Stimulated activated naive CD4-positive, alpha-beta T cell (primary cell): ENCODE results near the gene CNNM2.
"Not testable (repeated sequence)": the region's sequence is repeated elsewhere in the genome, so short reads cannot be mapped to it uniquely, and the experiment has no call there.

Experiments
- DNase-seq, 6 experiments: peaks; one replicate each; lab custom pipeline; 2025; lab: John Stamatoyannopoulos, UW

Gene CNNM2

DNA sequence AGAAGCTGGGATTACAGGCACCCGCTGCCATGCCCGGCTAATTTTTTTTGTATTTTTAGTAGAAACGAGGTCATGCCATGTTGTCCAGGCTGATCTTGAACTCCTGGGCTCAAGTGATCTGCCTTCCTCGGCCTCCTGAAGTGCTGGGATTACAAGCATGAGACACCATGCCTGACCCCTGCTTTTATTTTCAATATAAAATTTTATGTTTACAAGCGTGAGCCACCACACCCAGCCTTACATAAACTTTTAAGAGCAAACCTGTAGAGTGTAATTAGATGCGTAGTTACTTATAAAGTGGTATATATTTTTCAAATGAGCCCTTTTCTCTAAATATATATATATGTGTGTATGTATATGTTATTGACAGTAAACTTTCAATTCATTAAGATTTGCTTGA lies 8.7 kb downstream of the CNNM2 start:
- DNase-seq = no peak

DNA sequence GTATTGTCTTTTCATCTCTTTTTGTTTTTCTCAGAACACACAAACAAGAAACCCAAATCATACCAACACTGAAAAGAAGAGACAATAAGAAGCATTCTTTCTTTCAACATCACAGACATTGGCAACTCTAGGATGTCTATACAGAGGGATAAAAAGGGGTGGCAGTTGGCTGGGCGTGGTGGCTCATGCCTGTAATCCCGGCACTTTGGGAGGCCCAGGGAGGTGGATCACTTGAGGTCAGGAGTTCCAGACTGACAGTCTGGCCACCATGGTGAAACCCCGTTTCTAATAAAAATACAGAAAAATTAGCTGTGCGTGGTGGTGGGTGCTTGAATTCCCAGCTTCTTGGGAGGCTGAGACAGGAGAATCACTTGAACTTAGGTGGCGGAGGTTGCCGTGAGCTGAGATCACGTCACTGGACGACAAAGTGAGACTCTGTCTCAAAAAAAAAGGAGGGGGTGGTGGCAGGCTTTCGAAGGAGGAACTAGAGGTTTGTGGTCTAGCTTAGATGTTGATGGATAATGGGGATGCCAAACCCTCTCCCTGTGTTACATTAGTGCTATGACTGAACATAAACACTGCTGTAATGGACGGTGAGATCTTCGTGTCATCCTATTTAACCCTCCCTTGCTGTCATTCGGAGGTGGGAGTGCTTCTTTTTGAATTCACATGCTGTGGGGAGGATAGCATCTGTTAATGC lies 9.4 kb downstream of the CNNM2 start:
- DNase-seq = no peak

DNA sequence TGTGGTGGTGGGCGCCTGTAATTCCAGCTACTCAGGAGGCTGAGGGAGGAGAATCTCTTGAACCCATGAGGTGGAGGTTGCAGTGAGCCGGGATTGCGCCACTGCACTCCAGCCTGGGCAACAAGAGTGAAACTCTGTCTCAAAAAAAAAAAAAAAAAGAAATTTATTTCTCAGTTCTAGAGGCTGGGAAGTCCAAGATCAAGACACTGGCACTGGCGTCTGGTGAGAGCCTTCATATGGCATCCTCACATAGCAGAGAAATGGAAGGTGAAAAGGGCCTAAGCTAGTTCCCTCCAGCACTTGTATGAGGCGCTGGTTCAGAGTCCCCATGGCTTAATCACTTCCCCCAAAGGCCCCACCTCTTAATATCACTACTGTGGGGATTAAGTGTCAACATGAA lies 10.3 kb downstream of the CNNM2 start:
- DNase-seq = not testable (repeated sequence)

DNA sequence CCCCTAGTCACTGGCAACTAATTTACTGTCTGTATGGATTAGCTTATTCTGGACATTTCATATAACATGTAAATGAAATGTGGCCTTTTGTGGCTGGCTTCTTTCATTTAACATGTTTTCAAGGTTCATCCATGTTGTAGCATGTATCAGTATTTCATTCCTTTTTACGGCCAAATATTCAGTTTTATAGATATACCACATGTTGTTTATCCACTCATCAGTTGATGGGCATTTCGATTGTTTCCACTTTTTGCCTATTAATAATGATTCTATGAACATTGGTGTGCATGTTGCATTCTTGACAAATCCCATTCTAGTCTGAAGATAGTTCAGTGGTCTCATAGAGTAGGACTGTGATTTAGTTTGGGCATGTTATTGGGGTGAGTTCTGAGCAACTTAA lies 12.6 kb downstream of the CNNM2 start:
- DNase-seq = no peak

DNA sequence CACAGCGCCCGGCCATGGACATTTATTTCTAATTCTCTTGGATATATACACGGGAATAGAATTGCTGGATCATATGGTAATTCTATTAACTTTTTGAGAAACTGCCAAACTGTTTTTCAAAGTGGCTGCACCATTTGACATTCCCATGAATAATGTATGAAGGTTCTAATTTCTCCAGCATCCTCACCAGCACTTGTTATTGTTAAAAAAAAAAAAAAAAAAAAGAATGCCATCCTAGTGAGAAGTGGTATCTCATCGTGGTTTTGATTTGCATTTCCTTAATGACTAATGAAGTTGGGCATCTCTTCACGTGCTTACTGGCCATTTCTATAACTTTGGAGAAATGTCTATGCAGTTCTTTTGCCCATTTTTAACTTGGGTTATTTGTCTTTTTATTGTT lies 13.5 kb downstream of the CNNM2 start:
- DNase-seq = no peak

DNA sequence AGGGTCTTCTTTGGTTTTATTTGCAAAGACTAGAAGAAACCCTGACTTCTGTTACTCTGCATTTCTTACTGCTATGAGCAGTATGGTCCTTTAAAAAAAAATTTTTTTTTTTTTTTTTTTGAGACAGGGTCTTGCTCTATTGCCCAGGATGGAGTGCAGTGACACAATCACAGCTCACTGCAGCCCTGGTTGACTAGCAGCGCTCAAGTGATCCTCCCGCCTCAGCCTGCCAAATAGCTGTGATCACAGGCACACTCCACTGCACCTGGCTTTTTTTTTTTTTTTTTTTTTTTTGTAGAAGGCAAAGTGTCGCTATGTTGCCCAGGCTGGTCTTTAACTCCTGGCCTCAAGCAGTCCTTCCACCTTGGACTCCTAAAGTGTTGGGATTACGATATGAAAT lies 17.4 kb downstream of the CNNM2 start:
- DNase-seq = no peak

DNA sequence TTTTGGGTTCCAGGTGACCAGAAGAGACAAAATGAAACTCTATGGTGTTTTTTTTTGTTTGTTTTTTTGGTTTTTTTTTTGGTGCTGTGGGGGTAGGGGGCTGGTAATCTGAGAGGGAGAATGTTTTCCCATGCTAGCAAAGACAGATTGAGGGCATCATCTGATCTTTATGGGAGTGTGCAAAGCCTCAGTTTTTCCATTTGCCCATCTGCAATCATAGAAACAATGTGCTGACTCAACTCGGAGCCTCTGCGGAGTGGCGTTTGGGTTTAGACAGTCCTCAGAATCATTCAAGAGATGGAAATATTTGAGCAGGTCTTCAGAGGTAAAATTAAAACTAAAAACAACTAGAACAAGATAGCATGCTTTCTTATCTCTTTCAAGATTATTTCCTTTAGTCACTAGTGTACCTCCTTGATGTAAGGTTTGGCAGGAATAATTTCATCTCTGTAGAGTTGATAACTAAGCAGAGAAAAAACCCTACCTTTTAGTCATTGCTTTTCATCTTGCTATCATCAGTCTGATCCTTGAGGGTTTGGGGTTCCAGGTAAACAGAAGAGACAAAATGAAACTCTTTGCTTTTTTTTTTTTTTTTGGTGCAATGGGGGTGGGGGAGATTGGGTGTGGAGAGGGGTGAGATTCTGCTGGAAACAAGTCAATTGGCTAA lies 18.0 kb downstream of the CNNM2 start:
- no peak for DNase-seq

DNA sequence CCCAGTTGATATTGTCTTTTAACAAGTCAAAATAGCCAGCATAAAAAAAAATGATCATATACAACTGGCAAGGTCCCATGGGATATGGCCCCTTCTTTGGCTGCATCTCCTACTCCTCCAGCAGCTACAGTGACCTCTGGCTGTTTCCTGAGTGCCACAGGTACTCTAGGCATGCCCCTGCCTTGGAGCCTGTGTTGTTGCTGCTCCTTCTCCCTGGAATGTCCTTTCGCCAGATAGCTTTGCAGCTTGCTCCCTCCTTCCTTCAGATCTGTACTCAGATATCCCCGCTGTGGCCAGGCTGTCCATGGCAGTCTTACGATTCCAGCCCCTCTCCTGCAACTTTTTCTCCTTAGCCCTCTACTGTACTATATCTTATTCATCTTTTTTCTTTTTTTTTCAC lies 23.3 kb downstream of the CNNM2 start:
- DNase-seq = no peak

DNA sequence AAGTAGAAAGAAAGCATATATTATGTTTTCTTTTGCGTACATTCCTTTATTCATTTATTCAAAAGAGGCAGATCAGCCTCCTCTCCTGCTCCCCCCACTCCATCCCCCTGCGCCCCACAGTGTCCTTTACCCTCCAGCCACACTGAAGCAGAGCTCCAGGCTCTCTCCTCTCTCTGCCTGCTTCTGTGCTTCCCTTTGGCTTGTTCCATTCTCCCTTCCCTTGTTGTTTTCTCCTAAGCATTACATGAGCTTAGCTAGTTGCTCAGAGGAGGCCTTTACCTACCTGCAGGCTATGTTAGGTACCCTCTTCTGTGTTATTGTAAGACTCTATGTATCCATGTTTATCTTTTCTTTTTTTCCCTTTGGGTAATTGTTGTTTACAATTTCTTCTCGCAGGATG lies 27.4 kb downstream of the CNNM2 start:
- no peak for DNase-seq

DNA sequence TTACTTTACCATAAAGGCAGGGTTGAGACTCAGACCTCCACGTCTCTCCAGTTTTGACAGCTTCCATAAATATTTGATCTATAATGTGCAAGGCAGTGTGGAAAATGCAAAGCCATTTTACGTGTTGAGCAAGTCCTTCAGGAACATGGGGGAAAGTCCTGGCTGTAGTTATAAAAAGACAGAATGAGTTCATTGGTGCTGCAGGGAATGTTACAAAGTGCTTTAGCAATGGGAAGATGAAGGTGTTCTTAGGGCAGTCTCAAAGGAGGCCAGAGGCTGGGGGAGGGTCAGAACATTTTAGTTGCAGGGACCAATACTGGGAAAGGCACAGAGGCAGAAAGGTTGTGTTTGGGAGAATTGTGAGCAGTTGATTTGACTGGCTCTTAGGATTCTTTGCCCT lies 27.9 kb downstream of the CNNM2 start:
- no peak for DNase-seq

DNA sequence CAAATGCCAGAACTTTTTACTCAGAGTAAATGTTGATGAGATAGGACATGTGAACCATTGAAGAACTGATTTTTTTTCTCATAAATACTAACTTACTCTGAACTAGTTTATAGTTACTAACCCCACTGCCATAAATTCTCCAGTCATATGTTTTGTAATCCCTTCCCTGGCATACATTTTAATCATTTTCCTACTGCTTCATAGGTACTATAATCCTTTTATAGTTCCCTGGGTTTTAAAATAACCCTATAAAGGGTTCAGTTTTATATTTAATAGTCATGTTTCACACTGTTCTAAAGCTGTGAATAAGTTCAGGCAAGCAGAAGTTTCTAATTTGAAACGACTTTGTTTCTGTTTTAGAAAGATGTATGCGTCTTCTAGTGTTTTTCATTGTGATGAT lies 28.9 kb downstream of the CNNM2 start:
- DNase-seq = no peak

DNA sequence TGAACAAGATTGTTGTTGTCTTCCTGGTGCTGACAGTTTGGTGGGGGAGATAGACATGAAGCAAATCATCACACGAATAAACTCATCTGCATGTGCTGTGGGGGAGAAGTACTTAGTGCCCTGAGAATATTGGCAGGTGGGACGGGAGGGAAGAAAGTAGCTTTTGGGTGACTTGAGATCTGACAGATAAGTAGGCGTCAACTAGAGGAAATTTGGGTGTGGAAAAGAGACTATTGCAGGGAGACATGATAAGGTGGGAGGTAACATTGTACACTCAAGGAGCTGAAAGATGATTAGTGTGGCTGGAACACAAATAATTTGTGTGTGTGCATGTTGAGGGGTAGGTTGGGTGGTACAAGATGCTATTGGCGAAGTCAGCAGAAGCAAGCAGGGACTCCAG lies 30.1 kb downstream of the CNNM2 start:
- DNase-seq = no peak

DNA sequence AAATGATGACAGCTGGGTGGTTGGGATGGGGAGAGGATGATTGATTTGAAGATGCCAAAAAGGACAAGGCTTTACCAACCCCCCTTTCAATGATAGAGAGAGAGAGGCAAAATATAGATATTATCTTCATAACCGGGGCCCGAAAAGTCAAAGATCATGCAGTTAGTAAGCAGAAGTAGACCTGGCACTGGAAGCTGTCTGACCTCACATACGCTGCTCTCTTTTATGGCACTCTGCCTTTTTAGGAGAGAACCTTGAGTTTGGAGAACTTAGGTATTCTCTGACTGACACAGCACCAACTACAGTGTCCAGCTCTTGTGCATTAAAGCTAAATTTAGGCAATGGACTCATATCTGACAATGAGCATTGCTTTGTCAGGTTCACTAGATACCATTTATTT lies 30.7 kb downstream of the CNNM2 start:
- no peak for DNase-seq

DNA sequence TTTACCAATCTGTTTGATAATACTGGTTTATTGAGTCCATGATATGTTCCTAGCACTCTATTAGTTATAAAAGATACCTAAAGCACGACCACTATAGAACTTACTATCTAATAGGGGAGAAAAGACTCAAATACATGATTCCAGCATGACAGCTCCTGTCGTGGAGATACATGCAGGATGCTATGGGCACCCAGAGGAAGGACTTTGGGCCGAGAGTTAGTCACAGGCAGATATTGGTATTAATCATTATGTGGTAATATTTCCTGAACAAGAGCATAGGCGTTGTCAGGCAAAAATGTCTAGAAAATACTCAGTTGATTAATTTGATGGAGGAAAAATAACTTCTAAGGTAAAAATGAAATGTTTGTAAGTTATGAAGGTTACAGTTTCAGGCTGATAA lies 31.8 kb downstream of the CNNM2 start:
- DNase-seq = no peak

DNA sequence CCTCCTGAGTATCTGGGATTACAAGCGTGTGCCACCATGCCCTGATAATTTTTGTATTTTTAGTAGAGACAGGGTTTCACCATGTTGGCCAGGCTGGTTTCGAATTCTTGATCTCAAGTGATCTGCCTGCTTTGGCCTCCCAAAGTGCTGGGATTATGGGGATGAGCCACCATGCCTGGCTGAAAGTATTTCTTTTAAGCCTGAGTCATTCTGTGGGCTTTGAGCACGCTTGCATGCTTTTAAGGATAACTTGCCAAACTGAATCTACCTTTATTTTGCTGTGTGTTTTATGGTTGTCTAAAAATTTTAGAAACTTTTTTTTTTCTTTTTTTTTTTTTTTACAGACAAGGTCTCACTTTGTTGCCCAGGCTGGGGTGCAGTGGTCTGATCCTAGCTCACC lies 33.2 kb downstream of the CNNM2 start:
- DNase-seq = no peak

DNA sequence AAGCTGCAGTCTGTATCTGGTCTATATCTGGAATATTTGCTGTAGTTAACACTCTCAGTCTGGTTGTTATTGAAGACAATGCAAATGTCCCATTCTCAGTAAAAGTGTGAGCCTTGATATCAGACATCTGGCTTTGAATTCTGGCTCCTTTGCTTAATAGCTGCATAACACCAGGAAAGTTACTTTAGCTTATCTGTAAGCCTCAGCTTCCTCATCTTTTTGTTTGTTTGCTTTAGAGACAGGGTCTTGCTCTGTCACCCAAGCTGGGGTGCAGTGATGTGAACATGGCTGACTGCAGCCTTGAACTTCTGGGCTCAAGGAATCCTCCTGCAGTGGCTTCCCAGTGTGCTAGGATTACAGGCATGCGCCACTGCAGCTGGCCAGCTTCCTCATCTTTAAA lies 41.3 kb downstream of the CNNM2 start:
- no peak for DNase-seq

DNA sequence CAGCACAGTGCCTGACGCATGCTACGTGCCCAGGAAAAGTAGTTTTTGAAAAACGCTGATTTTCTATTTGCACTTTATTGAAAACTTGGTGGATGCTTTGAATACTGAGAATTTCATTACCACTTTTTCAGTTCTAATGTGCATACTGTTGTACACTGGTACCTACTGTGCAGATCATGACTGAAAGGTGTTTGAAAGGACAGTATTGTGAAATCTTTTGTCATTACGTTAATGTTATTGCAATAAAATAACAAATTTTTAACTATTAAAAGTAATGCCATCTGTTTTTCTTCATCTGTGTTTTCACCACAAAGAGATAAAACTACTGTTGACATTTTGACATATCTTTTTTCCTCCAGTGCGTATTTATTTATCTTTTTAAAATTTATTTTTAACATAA lies 42.1 kb downstream of the CNNM2 start:
- no peak for DNase-seq

DNA sequence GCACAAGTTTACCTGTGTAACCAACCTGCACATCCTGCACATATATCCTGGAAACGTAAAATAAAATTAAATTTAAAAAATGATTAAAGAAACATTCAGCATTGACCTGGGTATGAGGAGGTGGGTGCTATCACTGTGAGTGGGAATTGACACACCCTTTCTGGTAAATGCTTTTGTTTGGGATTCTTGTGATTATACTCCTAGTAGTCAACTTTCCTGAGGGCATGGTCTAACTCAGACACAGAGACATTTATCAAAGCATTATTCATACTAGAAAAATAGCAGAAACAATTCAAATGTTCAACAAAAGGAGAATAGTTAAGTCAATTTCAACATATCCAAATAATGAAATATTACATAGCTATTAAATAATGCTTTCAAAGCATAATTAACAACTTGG lies 44.2 kb downstream of the CNNM2 start:
- no peak for DNase-seq

DNA sequence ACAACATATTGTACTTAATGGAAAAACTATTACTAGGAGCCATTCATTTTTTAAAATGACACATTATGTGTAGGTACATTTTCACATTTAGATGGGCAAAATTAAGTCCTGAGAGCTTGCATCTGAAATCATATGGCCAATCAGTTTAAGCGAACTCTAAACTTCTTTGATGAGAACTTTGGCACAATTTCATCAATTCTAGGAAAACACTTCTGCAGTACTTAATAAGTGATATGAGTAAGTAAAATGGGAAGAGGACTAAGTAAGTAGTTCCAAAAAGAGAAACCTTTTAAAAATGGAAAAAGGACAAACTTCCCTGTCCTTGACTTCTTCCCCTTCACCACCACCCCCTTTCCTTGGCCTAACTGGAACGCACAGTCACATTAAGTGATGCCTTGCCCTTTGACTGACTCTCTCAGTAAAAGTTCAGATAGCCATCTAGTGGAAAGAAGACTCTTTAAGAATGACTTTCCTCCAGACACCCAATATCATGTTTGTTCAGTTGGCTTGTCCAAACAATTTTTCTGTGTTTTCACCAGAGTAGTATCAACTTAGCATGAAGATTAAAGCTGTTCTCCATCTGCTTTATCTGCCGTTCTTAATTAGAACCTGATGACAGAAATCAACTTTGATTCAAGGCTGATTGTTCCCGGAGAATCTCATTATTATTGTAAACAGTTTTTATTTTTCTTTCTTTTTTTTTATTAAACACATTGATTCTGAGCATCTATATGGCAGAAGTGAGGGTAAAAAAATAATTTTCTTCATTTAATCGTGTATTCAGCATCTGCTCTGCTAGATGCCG lies 45.1 kb downstream of the CNNM2 start:
- no peak for DNase-seq

DNA sequence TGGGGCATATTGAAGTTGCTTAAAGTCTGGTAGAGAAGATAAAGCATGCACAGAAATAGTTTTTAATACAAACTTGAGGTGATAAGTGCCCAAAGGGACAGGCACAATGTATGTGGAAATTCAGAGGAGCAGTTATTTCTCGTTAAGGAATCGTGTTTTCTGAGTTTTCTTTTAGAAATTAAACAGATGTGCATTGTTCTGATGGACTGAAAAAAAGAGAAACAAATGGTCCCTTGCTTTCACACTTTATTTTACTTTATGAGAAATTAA lies 45.6 kb downstream of the CNNM2 start:
- no peak for DNase-seq

DNA sequence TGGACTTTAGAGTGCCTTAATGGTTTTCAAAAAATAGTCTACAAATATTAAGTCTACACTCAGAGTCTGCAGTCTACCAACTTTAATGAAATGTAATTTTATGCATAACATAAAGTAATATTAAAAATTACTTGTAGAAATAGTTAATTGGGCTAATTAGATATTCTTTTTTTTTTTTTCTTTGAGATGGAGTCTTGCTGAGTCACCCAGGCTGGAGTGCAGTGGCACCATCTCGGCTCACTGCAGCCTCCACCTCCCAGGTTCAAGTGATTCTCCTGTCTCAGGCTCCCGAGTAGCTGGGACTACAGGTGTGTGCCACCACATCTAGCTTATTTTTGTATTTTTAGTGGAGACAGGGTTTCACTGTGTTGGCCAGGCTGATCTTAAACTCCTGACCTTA lies 46.0 kb downstream of the CNNM2 start:
- not testable (repeated sequence) for DNase-seq

DNA sequence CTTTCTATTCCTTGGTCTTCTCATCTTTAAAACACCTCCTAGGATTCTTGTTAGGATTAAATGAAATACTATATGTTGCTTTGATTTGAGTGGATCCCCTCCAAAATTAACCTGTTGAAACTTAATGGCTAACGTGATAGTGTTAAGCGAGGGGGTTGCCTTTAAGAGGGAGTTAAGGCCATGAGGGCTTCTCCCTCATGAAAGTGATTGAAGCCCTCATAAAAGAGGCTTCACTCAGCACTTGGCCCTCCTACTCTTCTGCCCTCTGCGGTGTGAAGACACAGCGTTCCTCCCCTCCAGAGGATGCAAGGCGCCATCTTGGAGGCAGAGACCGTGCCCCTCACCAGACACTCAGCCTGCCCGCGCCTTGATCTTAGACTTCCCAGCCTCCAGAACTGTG lies 46.6 kb downstream of the CNNM2 start:
- DNase-seq = no peak

DNA sequence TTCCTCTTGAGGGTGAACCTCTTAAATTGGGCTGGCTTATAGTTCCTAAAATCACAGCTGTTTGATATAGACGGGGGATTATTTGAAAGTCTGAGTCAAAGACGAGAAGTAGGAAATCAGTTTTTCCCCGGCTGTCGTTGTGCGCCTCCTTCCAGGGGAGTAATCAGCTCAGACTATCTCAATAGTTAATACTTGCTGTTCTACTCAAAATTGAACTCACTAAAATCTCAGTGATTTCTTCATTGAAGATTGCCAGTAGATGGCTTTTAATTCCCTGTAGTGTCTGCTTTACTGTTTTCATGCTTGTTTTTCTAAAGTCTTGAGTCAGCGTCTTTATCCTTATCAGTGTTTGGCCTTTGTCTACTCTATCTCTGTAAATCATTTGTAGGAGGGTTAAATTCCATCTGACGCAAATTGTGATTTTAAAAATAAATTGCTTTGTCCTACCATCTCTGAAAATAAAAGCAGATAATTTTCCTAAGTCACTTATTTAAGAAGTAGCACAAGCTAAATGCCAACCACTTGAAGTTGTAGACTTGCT lies 47.3 kb downstream of the CNNM2 start:
- no peak for DNase-seq
